H9 (cell line): Measurements from ENCODE around the gene GPN3. TPM values are rescaled to one million over a fixed set of nuclear protein-coding genes. Genes with fewer than 3 reads are reported as not detected.

Experiments
- DNase-seq: peaks from one replicate; pipeline ENCODE4 v3.0.0-alpha.2; 2017
- H2AFZ ChIP-seq: one replicate; pipeline ENCODE4 v1.6.1; 2013; ENCODE audit warnings: mild to moderate bottlenecking, low read length, control low read depth, moderate library complexity
- H2AK5ac ChIP-seq: 2 replicates; pipeline ENCODE4 v1.6.1; 2013; ENCODE audit warnings: low read length, control low read depth, mixed read lengths; ENCODE audit not compliant: insufficient read length
- H2BK120ac ChIP-seq: one replicate; pipeline ENCODE4 v1.6.1; 2013; ENCODE audit warnings: low read depth, mild to moderate bottlenecking, low read length, control low read depth, inconsistent platforms; ENCODE audit not compliant: poor library complexity, severe bottlenecking
- H2BK12ac ChIP-seq: 2 replicates; pipeline ENCODE4 v1.6.1; 2013; ENCODE audit warnings: low read length, control low read depth, mixed read lengths, low read depth; ENCODE audit not compliant: insufficient read length
- H2BK15ac ChIP-seq: 2 replicates; pipeline ENCODE4 v1.6.1; 2013; ENCODE audit warnings: low read depth, low read length, control low read depth
- H2BK20ac ChIP-seq: one replicate; pipeline ENCODE4 v1.6.1; 2013; ENCODE audit warnings: low read depth, mild to moderate bottlenecking, low read length, control low read depth, inconsistent platforms; ENCODE audit not compliant: poor library complexity, severe bottlenecking
- H2BK5ac ChIP-seq: 2 replicates; pipeline ENCODE4 v1.6.1; 2013; ENCODE audit warnings: low read length, control low read depth, mixed read lengths; ENCODE audit not compliant: insufficient read length
- H3K14ac ChIP-seq: 2 replicates; pipeline ENCODE4 v1.6.1; 2013; ENCODE audit warnings: low read length, control low read depth; ENCODE audit not compliant: insufficient read depth
- H3K18ac ChIP-seq: 2 replicates; pipeline ENCODE4 v1.6.1; 2013; ENCODE audit warnings: low read depth, mild to moderate bottlenecking, mixed read lengths, low read length, control low read depth; ENCODE audit not compliant: insufficient read length
- H3K23ac ChIP-seq: 2 replicates; pipeline ENCODE4 v1.6.1; 2013; ENCODE audit warnings: low read length, control low read depth, mixed read lengths, low read depth; ENCODE audit not compliant: insufficient read length
- H3K23me2 ChIP-seq: 2 replicates; pipeline ENCODE4 v1.6.1; 2013; ENCODE audit warnings: low read depth, mild to moderate bottlenecking, mixed read lengths, low read length, control low read depth; ENCODE audit not compliant: insufficient read length, poor library complexity, severe bottlenecking
- H3K27ac ChIP-seq: 2 replicates; pipeline ENCODE4 v1.5.1; 2013; ENCODE audit warnings: low read length, control low read depth, mixed read lengths, low read depth; ENCODE audit not compliant: insufficient read length
- H3K27me3 ChIP-seq: 2 replicates; pipeline ENCODE4 v1.6.1; 2013; ENCODE audit warnings: low read length, control low read depth, inconsistent platforms; ENCODE audit not compliant: insufficient read depth
- H3K4ac ChIP-seq: 2 replicates; pipeline ENCODE4 v1.6.1; 2013; ENCODE audit warnings: low read depth, mild to moderate bottlenecking, control low read depth, inconsistent platforms, low read length, moderate library complexity
- H3K4me1 ChIP-seq: 2 replicates; pipeline ENCODE4 v1.6.1; 2013; ENCODE audit warnings: low read length, control low read depth, inconsistent platforms; ENCODE audit not compliant: insufficient read depth
- H3K4me2 ChIP-seq: 2 replicates; pipeline ENCODE4 v1.6.1; 2013; ENCODE audit warnings: low read length, control low read depth, mixed read lengths; ENCODE audit not compliant: insufficient read length, insufficient read depth
- H3K56ac ChIP-seq: 2 replicates; pipeline ENCODE4 v1.6.1; 2013; ENCODE audit warnings: low read depth, mild to moderate bottlenecking, mixed read lengths, low read length, control low read depth; ENCODE audit not compliant: insufficient read length
- H3K79me1 ChIP-seq: 2 replicates; pipeline ENCODE4 v1.6.1; 2013; ENCODE audit warnings: low read depth, mild to moderate bottlenecking, moderate library complexity, low read length, control low read depth, inconsistent platforms; ENCODE audit not compliant: insufficient read depth, poor library complexity, severe bottlenecking
- H3K79me2 ChIP-seq: 2 replicates; pipeline ENCODE4 v1.6.1; 2013; ENCODE audit warnings: low read length, control low read depth, inconsistent platforms; ENCODE audit not compliant: insufficient read depth
- H3K9ac ChIP-seq: 2 replicates; pipeline ENCODE4 v1.6.1; 2013; ENCODE audit warnings: low read length, control low read depth, mixed read lengths; ENCODE audit not compliant: insufficient read length; ENCODE audit errors: extremely low read depth
- H3K9me3 ChIP-seq: one replicate; pipeline ENCODE4 v1.6.1; 2013; ENCODE audit warnings: low read depth, low read length, inconsistent platforms; ENCODE audit not compliant: control insufficient read depth
- H3T11ph ChIP-seq: one replicate; pipeline ENCODE4 v1.6.1; 2013; ENCODE audit warnings: mild to moderate bottlenecking, low read length, control low read depth, inconsistent platforms
- H4K20me1 ChIP-seq: one replicate; pipeline ENCODE4 v1.6.1; 2013; ENCODE audit not compliant: control insufficient read depth, insufficient read length, insufficient read depth
- H4K5ac ChIP-seq: 2 replicates; pipeline ENCODE4 v1.6.1; 2013; ENCODE audit warnings: low read depth, mild to moderate bottlenecking, mixed read lengths, low read length, control low read depth; ENCODE audit not compliant: insufficient read length
- H4K8ac ChIP-seq: replicated peaks from 2 replicates; pipeline ENCODE4 v1.6.1; 2013; ENCODE audit warnings: low read length, control low read depth, mixed read lengths, low read depth; ENCODE audit not compliant: insufficient read length
- H4K91ac ChIP-seq: 2 replicates; pipeline ENCODE4 v1.6.1; 2013; ENCODE audit warnings: low read depth, mild to moderate bottlenecking, moderate library complexity, mixed read lengths, low read length, control low read depth; ENCODE audit not compliant: insufficient read length
- H3K27ac Mint-ChIP-seq, 3 experiments: 2 replicates in 2 of 3; 3 replicates in 1 of 3; pipeline ENCODE4 v1.8.0; 2020 to 2021; ENCODE audit warnings: mixed read lengths in 3 of 3, mild to moderate bottlenecking in 1 of 3, moderate library complexity in 1 of 3
- H3K27me3 Mint-ChIP-seq: 2 replicates; pipeline ENCODE4 v1.8.0; 2021; ENCODE audit warnings: low read depth, mild to moderate bottlenecking, moderate library complexity, mixed read lengths
- H3K36me3 Mint-ChIP-seq, 3 experiments: 2 replicates in 2 of 3; 3 replicates in 1 of 3; pipeline ENCODE4 v1.8.0; 2020 to 2021; ENCODE audit warnings: low read depth in 3 of 3, mixed read lengths in 3 of 3; ENCODE audit not compliant: insufficient read depth in 1 of 3
- H3K4me1 Mint-ChIP-seq, 2 experiments: 2 replicates each; pipeline ENCODE4 v1.8.0; 2020; ENCODE audit warnings: mixed read lengths in 2 of 2
- H3K4me3 Mint-ChIP-seq, 2 experiments: 2 replicates in 1 of 2; 3 replicates in 1 of 2; pipeline ENCODE4 v1.8.0; 2020 to 2021; ENCODE audit warnings: mild to moderate bottlenecking in 2 of 2, mixed read lengths in 2 of 2, moderate library complexity in 1 of 2
- H3K9me3 Mint-ChIP-seq, 2 experiments: 2 replicates in 1 of 2; 3 replicates in 1 of 2; pipeline ENCODE4 v1.8.0; 2020; ENCODE audit warnings: mild to moderate bottlenecking in 2 of 2, mixed read lengths in 2 of 2, moderate library complexity in 1 of 2
- WGBS: extraction: QIAGEN DNeasy Blood & Tissue Kit; methylation state at CpG from one replicate; pipeline ENCODE4 v1.1.7; 2013; ENCODE audit warnings: missing lambda C conversion rate, low lambda C conversion rate, mixed read lengths; ENCODE audit not compliant: insufficient read length; ENCODE audit errors: extremely low coverage; 5-methylcytosine and 5-hydroxymethylcytosine counted together
- total RNA-seq: library from RNA; stranded (reverse); gene quantifications from 2 replicates; pipeline ENCODE4 v1.2.1, GENCODE V29; 2021
- TF ChIP-seq, protein P1 (sequence below): fragments of 200-600 bp; sonication (generic); conservative IDR thresholded peaks from 3 replicates; pipeline ENCODE4 v1.8.0; 2021; ENCODE audit warnings: antibody characterized with exemption, mild to moderate bottlenecking

GPN3 gene
- total RNA-seq, 1 experiment from 2014 or later: 45.3 TPM

DNA sequence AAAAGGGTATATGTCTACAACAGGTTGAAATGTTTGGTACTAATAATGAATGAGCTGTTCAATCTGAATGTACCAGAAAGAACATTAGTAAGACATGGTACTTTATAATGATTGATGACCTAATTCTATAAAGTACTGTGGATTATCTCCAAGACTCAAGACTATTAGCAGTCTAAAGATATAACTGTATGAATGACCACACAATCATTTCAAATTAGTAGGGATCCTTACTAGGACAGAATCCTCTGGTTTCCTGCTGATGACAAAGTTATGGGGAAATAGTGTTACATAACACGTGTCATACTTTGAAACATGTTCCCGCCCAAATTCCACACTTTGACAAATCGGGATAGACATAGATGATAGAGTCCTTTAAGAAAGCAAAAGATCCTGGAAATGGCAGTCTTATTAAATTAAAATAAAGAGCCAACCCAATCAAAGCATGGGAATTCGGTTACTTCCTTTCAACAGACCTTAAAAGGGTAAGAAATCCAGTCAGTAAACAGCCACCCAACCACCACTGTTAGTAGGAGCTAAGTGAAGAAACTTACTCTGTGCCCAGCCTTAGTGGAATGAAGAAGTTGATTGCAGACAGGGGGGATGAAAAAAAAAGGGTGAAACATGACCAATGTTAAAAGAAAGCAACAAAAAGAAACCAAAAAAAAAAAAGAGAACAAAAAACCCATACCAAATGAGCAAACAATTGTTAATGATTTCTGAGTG, 31.1 kb upstream of the GPN3 start:
- Histone ChIP-seq H3K9me3 (no peaks in the 10 kb centered on the region), H3K9ac (no peak overlapping the region), H4K8ac (no peak overlapping the region), H3K23me2 (no peaks in the 10 kb centered on the region), H3K14ac (no peak overlapping the region), H2AFZ (no peak overlapping the region), H3K79me2 (no peaks in the 10 kb centered on the region), H2BK15ac (no peak overlapping the region), H4K5ac (no peak overlapping the region), H3K18ac (no peak overlapping the region), H3K23ac (no peak overlapping the region), H3T11ph (no peak overlapping the region), H3K27ac (no peak overlapping the region), H2BK12ac (no peak overlapping the region), H4K20me1 (no peaks in the 10 kb centered on the region), H3K4me1 (no peaks in the 10 kb centered on the region), H4K91ac (no peak overlapping the region), H2AK5ac (no peak overlapping the region), H3K27me3 (peaks cover 5% of the 10 kb centered on the region; the same call in 1 of the 2 replicates), H3K56ac (no peak overlapping the region), H2BK120ac (no peak overlapping the region), H3K79me1 (no peaks in the 10 kb centered on the region), H3K4me2 (no peak overlapping the region), H2BK20ac (no peak overlapping the region), H2BK5ac (no peak overlapping the region), H3K4ac (no peak overlapping the region)
- H3K27me3 Mint-ChIP-seq: peaks cover 17% of the 10 kb centered on the region
- DNase-seq: no peak
- peak overlapping the region in 1 of 2 experiments; percentile 21; a peak in 2 of 5 replicates for H3K4me3 Mint-ChIP-seq
- peaks cover 14 to 34% (median 23%) of the 10 kb centered on the region in 3 experiments for H3K36me3 Mint-ChIP-seq
- H3K9me3 Mint-ChIP-seq: peaks cover 10 to 11% of the 10 kb centered on the region in 2 experiments
- peak overlapping the region; percentile 50 to 76 (median 73); a peak in 4 of 7 replicates for H3K27ac Mint-ChIP-seq
- TF ChIP-seq, protein P1, sequence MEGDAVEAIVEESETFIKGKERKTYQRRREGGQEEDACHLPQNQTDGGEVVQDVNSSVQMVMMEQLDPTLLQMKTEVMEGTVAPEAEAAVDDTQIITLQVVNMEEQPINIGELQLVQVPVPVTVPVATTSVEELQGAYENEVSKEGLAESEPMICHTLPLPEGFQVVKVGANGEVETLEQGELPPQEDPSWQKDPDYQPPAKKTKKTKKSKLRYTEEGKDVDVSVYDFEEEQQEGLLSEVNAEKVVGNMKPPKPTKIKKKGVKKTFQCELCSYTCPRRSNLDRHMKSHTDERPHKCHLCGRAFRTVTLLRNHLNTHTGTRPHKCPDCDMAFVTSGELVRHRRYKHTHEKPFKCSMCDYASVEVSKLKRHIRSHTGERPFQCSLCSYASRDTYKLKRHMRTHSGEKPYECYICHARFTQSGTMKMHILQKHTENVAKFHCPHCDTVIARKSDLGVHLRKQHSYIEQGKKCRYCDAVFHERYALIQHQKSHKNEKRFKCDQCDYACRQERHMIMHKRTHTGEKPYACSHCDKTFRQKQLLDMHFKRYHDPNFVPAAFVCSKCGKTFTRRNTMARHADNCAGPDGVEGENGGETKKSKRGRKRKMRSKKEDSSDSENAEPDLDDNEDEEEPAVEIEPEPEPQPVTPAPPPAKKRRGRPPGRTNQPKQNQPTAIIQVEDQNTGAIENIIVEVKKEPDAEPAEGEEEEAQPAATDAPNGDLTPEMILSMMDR: no peak
- peaks cover 4 to 5% of the 10 kb centered on the region in 2 experiments; a peak in 3 of 4 replicates for H3K4me1 Mint-ChIP-seq
- WGBS: no CpG with 5 or more reads among the region's 4 CpGs
